Keratinocyte (primary cell): ENCODE measurements around the gene YEATS4. TPM values are rescaled to one million over a fixed set of nuclear protein-coding genes. Genes with fewer than 3 reads are reported as not detected.

Experiments
- DNase-seq: peaks from one replicate; pipeline ENCODE4 v3.0.0-alpha.2; 2011; ENCODE audit warnings: low read depth, missing footprints, low spot score
- FAIRE-seq: peaks from 2 replicates; lab custom pipeline; 2011; peaks lifted over from hg19 to GRCh38; lab: Jason Lieb, UNC
- H2AFZ ChIP-seq: 2 replicates; pipeline ENCODE4 v1.6.0; 2012; ENCODE audit warnings: low read length, control low read depth, inconsistent platforms; ENCODE audit not compliant: control insufficient read depth
- H3K27ac ChIP-seq: 2 replicates; pipeline ENCODE4 v1.5.1; 2011; ENCODE audit warnings: low read length; ENCODE audit not compliant: control insufficient read depth, insufficient read depth
- H3K27me3 ChIP-seq: 3 replicates; pipeline ENCODE4 v1.6.0; 2011; ENCODE audit warnings: low read length; ENCODE audit not compliant: control insufficient read depth, insufficient read depth; ENCODE audit errors: extremely low read depth
- H3K36me3 ChIP-seq, 2 experiments: 2 replicates in 1 of 2; 3 replicates in 1 of 2; pipeline ENCODE4 v1.5.1; 2011; ENCODE audit warnings: low read length in 2 of 2, mild to moderate bottlenecking in 1 of 2; ENCODE audit not compliant: control insufficient read depth in 2 of 2, insufficient read depth in 2 of 2; ENCODE audit errors: extremely low read depth in 1 of 2
- H3K4me1 ChIP-seq: 3 replicates; pipeline ENCODE4 v1.5.1; 2011; ENCODE audit warnings: low read length; ENCODE audit not compliant: control insufficient read depth, insufficient read depth; ENCODE audit errors: extremely low read depth
- H3K4me2 ChIP-seq: 3 replicates; pipeline ENCODE4 v1.6.0; 2011; ENCODE audit warnings: low read depth, low read length; ENCODE audit not compliant: control insufficient read depth, insufficient read depth; ENCODE audit errors: extremely low read depth
- H3K4me3 ChIP-seq, 3 experiments: fragments of 200-600 bp in 1 of 3; sonication (generic) in 1 of 3; 2 replicates in 2 of 3; 3 replicates in 1 of 3; pipeline ENCODE4 v1.5.1; 2011 to 2016; ENCODE audit warnings: low read length in 3 of 3, mild to moderate bottlenecking in 3 of 3, control low read depth in 2 of 3, inconsistent platforms in 1 of 3, low read depth in 1 of 3, mixed read lengths in 1 of 3, mixed run types in 1 of 3, moderate library complexity in 1 of 3; ENCODE audit not compliant: control insufficient read depth in 2 of 3, insufficient read depth in 2 of 3; ENCODE audit errors: extremely low read depth in 1 of 3
- H3K79me2 ChIP-seq: 2 replicates; pipeline ENCODE4 v1.6.0; 2012; ENCODE audit warnings: low read length; ENCODE audit not compliant: control insufficient read depth, insufficient read depth
- H3K9ac ChIP-seq: 3 replicates; pipeline ENCODE4 v1.6.0; 2011; ENCODE audit warnings: low read length; ENCODE audit not compliant: control insufficient read depth, insufficient read depth; ENCODE audit errors: extremely low read depth
- H3K9me1 ChIP-seq: 3 replicates; pipeline ENCODE4 v1.6.0; 2011; ENCODE audit warnings: low read length; ENCODE audit not compliant: control insufficient read depth, insufficient read depth; ENCODE audit errors: extremely low read depth
- H3K9me3 ChIP-seq: 2 replicates; pipeline ENCODE4 v1.5.1; 2012; ENCODE audit warnings: low read depth, low read length; ENCODE audit not compliant: control insufficient read depth
- H4K20me1 ChIP-seq: 3 replicates; pipeline ENCODE4 v1.6.0; 2011; ENCODE audit warnings: low read length; ENCODE audit not compliant: control insufficient read depth, insufficient read depth; ENCODE audit errors: extremely low read depth
- EZH2 ChIP-seq: IDR thresholded peaks from one replicate; pipeline ENCODE4 v1.6.1; 2012; ENCODE audit warnings: inconsistent platforms, mild to moderate bottlenecking, low read length, moderate library complexity
- dilution Hi-C: fragments of 300-500 bp; cut with MboI; formaldehyde crosslinking; loops from one replicate; pipeline ENCODE4 v1.7.0; 2020; ENCODE audit warnings: low sequenced_read_pairs; ENCODE audit not compliant: extremely low pct_ligation_motif_present
- polyA plus RNA-seq, 5 experiments: library from polyadenylated mRNA; depleted of rRNA in 3 of 5; stranded (reverse) in 3 of 5; stranded (forward) in 1 of 5; unstranded in 1 of 5; fragments of >200 nt; gene quantifications; 1 replicate in 1 of 5; 2 replicates in 3 of 5; 3 replicates in 1 of 5; pipeline versions ENCODE4 v1.2.1 to v1.2.3, GENCODE V29; 2011 to 2012; ENCODE audit warnings: missing spikeins in 2 of 5, low read depth in 1 of 5, low replicate concordance in 1 of 5
- TF ChIP-seq, protein P1 (sequence below), 3 experiments: IDR thresholded peaks in 1 of 3; conservative IDR thresholded peaks in 1 of 3; optimal IDR thresholded peaks in 1 of 3; 2 replicates in 2 of 3; 3 replicates in 1 of 3; pipeline versions ENCODE3 to v1.5.1; 2011; ENCODE audit warnings: low read length in 3 of 3, mild to moderate bottlenecking in 3 of 3, moderate library complexity in 2 of 3, control low read depth in 1 of 3, inconsistent platforms in 1 of 3; ENCODE audit not compliant: insufficient read depth in 2 of 3; ENCODE audit errors: extremely low read depth in 1 of 3

The YEATS4 gene
- polyA plus RNA-seq, 1 donor (not counting 4 experiments of a cell fraction or from before 2014, with no cell fraction given): 21.0 TPM

DNA sequence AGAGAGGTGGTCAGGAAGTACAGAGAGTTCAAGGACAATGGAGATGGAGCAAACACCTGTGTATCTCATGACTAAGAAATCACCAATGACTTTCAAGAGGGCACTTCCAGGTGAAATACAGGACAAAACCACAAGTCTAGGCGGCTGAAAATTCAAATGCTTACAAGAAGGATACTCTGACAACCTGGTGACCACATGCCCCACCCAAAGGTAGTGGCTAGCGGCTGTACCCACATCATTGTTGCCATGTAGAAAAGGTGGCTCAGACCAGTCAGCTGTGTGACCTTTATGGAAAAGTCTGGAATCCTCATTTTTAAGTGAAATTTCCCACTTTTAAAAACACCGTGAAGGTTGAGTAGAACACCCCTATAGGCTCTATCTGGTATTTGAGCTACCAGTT, 62.0 kb downstream of the YEATS4 start:
- H3K9me3 ChIP-seq: no peaks in the 10 kb centered on the region
- DNase-seq (no peak), FAIRE-seq (no peak)
- no peak overlapping the region for H3K27ac ChIP-seq
- no peak overlapping the region for H3K9ac ChIP-seq
- TF ChIP-seq EZH2: no peak
- TF ChIP-seq, protein P1, sequence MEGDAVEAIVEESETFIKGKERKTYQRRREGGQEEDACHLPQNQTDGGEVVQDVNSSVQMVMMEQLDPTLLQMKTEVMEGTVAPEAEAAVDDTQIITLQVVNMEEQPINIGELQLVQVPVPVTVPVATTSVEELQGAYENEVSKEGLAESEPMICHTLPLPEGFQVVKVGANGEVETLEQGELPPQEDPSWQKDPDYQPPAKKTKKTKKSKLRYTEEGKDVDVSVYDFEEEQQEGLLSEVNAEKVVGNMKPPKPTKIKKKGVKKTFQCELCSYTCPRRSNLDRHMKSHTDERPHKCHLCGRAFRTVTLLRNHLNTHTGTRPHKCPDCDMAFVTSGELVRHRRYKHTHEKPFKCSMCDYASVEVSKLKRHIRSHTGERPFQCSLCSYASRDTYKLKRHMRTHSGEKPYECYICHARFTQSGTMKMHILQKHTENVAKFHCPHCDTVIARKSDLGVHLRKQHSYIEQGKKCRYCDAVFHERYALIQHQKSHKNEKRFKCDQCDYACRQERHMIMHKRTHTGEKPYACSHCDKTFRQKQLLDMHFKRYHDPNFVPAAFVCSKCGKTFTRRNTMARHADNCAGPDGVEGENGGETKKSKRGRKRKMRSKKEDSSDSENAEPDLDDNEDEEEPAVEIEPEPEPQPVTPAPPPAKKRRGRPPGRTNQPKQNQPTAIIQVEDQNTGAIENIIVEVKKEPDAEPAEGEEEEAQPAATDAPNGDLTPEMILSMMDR (optimal IDR thresholded peaks at IDR 0.05 in 1 of 3, IDR thresholded peaks at IDR 0.05 in 1 of 3, conservative IDR thresholded peaks at IDR 0.05 in 1 of 3; ENCODE audit: extremely low read depth in 1 of 3, insufficient read depth in 2 of 3, low read length in 3 of 3): no peak
- H3K27me3 ChIP-seq: no peaks in the 10 kb centered on the region
- H3K79me2 ChIP-seq: no peaks in the 10 kb centered on the region
- no peak overlapping the region for H2AFZ ChIP-seq
- H3K4me1 ChIP-seq: no peaks in the 10 kb centered on the region
- H3K36me3 ChIP-seq: no peaks in the 10 kb centered on the region
- dilution Hi-C loops: no loop called here
- H3K4me3 ChIP-seq: no peak overlapping the region
- H4K20me1 ChIP-seq: no peaks in the 10 kb centered on the region
- H3K9me1 ChIP-seq: no peaks in the 10 kb centered on the region
- no peak overlapping the region for H3K4me2 ChIP-seq

DNA sequence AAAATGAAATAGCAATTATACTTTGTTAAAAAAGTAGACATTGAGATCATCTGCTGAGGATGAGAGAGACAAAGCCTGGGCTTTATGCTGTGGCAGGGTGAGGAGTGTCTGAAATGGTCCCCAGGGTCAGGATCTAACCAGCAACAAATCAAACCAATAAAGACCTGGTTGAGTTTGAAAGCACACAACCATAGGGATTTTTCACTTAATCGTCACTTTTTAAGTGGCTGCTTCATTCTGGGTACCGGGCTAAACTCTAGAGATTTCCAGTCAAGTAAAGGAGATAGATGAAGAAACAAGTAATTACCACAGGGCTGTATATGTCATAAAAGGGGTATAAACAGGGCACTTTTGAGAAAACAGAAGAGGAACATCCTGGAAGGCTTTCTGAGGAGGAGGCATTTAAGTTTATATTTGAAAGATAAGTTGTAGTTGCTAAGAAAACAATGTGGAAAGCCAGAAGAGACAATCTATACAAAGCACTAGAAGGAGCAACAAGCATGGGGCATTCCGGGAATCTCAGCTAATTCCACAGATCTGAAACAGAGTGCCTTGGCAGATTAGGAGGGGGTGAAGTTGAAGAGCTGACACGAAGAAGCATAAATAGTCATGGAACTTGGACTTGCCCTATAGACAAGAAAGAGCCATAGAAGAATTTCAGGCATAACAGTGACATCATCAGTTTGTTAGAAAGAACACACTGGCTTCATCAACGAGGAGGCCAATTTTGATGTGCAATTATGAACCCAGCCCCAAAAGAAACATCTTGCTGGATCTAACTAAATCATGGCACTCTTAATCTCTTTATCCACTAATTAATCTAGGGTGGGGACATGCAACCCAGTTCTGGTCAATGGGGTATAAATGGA, 63.7 kb downstream of the YEATS4 start:
- Histone ChIP-seq H3K36me3 (no peaks in the 10 kb centered on the region), H3K27ac (no peak overlapping the region), H3K79me2 (no peaks in the 10 kb centered on the region), H3K27me3 (no peaks in the 10 kb centered on the region), H3K4me2 (no peak overlapping the region), H2AFZ (no peak overlapping the region), H4K20me1 (no peaks in the 10 kb centered on the region), H3K4me1 (no peaks in the 10 kb centered on the region), H3K9me1 (no peaks in the 10 kb centered on the region), H3K4me3 (no peak overlapping the region), H3K9ac (no peak overlapping the region), H3K9me3 (no peaks in the 10 kb centered on the region)
- no peak for TF ChIP-seq EZH2
- TF ChIP-seq, protein P1 (optimal IDR thresholded peaks at IDR 0.05 in 1 of 3, IDR thresholded peaks at IDR 0.05 in 1 of 3, conservative IDR thresholded peaks at IDR 0.05 in 1 of 3; ENCODE audit: extremely low read depth in 1 of 3, insufficient read depth in 2 of 3, low read length in 3 of 3): no peak
- no peak for FAIRE-seq
- no peak for DNase-seq
- dilution Hi-C loops: no loop called here
